GM08714 (cell line): ENCODE measurements around the gene EVPLL.
"Not testable (repeated sequence)": the region's sequence is repeated elsewhere in the genome, so short reads cannot be mapped to it uniquely, and the experiment has no call there.

Source experiments
- H3K4me3 ChIP-seq: fragments of 200-500 bp; sonication (Bioruptor generic); 2 replicates; pipeline ENCODE4 v1.5.1; 2014; ENCODE audit warnings: mild to moderate bottlenecking, low read length, inconsistent platforms
- ZNF274 ChIP-seq: IDR thresholded peaks from 2 replicates; pipeline ENCODE4 v1.6.1; 2012; ENCODE audit warnings: mild to moderate bottlenecking, low read depth, low read length

EVPLL gene

DNA sequence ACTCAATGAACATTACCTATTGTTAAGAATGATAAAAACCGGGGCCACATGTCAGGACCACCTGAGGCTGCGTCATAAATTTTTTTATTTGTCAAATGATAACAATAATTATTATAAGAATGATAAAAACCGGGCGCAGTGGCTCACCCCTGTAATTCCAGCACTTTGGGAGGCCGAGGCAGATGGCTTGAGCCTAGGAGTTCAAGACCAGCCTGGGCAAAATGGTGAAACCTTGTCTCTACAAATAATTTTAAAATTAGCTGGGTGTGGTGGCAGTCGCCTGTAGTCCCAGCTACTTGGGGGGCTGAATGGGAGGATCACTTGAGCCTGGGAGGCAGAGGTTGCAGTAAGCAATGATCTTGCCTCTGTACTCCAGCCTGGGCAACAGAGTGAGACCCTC lies 13.4 kb upstream of the EVPLL start:
- no peak for TF ChIP-seq ZNF274
- no peak overlapping the region for H3K4me3 ChIP-seq

DNA sequence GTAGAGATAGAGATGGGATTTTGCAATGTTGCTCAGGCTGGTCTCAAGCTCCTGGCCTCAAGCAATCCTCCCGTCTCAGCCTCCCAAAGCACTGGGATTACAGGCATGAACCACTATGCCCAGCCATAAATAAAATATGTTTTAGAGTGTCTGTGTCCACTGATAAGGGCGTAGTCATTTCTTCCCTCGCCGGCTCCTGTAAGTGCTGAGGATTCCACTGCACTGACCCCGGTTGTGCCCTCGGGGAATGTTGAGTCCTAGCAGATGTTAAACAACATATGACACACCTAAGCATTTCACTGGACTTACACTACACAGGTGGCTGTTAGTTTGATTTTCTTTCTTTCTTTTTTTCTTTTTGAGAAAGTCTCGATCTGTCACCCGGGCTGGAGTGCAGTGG lies 8.6 kb upstream of the EVPLL start:
- H3K4me3 ChIP-seq, result no peak overlapping the region
- TF ChIP-seq ZNF274, result no peak

DNA sequence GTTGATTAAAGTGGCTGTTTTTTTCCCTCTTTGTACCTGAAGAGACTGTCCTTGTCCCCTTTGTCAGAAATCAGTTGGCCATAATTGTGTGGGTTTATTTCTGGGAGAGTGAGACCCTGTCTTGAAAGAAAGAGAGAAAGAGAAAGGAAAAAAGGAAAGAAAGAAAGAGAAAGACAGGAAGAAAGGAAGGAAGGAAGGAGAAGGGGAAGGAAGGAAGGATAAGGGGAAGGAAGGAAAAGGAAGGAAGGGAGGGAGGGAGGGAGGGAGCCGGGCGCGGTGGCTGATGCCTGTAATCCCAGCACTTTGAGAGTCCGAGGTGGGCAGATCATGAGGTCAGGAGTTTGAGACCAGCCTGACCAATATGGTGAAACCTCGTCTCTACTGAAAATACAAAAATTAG lies 6.8 kb upstream of the EVPLL start:
- no peak overlapping the region for H3K4me3 ChIP-seq
- no peak for TF ChIP-seq ZNF274

DNA sequence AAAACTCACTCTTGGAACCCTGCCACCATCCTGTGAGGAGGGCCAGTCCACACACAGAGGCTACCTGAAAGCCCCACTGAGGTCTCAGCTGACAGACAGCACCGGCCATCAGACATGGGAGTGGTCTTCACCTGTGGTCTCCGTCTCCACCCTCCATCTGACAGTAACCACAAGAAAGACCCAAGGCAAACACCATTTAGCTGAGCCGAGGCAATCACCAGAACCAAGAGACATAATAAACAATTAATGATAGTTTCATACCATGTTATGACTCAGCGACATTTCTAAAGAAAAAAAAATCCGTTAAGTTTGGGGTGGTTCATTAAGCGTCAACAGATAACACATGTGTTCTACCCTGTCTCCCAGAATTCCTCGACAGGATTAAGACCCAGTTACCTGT lies 6.1 kb upstream of the EVPLL start:
- H3K4me3 ChIP-seq, result no peak overlapping the region
- no peak for TF ChIP-seq ZNF274

DNA sequence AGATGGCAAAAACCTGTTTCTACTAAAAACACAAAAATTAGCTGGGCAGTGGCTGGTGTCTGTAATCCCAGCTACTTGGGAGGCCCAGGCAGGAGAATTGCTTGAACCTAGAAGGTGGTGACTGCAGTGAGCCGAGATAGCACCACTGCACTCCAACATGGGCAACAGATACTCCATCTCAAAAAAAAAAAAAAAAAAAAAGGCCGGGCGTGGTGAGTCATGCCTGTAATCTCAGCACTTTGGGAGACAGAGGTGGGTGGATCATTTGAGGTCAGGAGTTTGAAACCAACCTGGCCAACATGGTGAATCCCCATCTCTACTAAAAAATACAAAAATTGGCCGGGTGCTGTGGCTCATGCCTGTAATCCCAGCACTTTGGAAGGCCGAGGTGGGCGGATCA lies 4.4 kb upstream of the EVPLL start:
- H3K4me3 ChIP-seq, result not testable (repeated sequence)

DNA sequence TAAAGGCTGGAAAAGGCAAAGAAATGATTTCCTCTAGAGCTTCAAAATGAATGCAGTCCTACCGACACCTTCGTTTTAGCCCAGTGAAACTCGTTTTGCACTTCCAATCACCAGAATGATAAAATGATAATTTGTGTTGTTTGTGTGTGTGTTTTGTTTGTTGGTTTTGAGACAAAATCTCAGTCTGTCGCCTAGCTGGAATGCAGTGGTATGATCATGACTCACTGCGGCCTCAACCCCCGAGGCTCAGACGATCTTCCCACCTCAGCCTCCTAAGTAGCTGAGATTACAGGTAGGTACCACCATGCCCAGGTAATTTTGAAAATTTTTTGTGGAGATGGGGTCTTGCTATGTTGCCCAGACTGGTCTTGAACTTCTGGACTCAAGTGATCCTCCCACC lies 3.4 kb upstream of the EVPLL start:
- TF ChIP-seq ZNF274, result no peak
- no peak overlapping the region for H3K4me3 ChIP-seq

DNA sequence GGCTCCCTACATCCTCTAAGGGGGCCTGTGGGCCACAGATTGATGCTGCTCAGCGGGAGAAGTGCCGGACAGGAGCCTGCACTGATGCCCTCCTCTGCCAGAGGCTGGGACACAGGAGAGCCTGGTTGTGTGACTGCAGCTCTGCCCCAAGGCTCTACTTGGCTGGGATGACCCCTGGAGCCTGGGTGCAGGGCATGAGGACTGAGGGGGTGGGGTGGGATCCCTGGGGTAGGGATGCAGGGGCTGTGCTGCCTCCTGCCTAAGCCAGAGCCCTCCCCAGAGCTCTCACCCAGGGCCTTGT lies 577 bp downstream of the EVPLL start:
- no peak overlapping the region for H3K4me3 ChIP-seq
- no peak for TF ChIP-seq ZNF274

DNA sequence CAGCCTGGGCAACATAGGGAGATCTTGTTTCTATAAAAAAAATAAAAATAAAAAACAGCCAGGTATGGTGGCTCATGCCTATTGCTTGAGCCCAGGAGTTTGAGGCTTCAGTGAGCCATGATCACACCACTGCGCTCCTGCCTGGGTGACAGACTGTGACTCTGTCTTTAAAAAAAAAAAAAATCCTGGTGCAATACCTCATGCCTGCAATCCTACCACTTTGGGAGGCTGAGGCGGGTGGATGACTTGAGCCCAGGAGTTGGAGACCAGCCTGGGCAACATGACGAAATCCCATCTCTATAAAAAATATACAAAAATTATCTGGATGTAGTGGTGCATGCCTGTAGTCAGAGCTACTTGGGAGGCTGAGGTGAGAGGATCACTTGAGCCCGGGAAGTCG lies 1.0 kb downstream of the EVPLL start:
- H3K4me3 ChIP-seq, result not testable (repeated sequence)

DNA sequence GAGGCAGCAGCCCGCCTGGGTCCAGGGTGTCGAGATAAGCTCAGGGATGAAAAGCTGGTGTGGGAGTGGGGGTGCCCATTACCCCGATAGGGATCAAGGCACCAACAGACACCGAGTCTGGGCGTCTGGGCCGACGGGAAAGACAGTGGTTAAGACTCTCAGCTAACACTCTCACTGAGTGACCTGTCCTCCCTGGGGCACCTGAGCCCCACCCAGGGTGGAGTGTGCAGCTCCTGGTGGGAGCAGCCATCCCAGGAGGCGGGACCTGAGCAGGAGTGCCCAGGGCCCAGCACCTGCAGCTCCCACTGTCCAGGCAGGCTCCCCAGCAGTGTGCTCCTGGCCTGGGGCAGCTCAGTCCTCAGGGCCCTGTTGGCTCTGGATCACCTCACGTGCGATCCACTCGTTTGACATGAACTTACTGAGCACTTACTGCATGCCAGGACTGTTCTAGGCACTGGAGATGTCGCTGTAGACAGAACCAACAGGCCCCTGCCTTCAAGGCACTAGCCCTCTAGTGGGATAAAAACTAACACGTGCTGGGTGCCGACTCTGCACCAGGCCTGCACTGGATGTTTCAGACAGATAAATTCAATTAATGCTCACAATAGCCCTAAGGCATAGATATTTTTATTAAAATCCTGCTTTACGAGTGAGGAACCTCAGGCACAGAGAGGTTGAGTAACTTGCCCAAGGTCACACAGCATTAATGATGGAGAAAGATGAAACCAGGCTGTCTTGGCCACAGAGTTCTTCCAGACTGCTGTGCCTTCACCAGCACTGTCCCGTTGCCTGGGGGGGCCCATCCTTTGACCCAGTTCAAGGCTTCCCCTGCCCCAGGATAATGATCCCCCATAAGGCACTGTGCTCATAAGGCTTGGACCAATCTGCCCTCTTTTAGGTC lies 1.9 kb downstream of the EVPLL start:
- no peak for TF ChIP-seq ZNF274
- H3K4me3 ChIP-seq, result no peak overlapping the region

DNA sequence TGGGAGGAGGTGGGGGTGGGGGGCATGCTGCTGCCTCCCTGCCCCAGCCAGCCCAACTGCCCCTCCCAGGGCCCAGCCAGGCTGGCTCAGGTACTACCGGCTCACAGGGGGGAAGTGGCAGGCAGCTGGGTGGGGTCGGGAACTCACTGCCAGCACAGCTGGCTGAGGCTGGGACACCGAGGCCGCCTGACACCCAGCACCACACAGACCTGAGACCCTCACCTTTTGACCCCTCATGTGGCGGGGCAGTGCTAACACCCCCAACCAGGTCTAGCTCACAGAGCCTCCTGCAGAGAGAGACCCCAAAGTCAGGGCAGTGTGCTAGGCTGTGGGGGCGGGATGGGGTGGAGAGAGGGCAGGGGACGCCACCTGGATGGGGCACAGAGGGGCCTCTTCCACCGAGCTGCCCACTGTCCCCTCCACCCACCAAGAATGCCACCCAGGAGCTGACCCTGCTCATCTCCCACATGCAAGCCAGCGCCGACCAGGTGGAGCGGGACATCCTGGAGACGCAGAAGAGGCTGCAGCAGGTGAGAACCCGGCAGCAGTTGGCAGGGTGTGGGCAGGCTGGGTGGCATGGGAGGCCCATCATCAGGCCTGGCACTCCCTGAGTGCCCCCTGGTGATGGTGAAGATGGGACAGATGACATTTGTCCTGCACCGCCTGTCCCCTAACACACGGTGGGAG lies 3.0 kb downstream of the EVPLL start:
- no peak overlapping the region for H3K4me3 ChIP-seq
- TF ChIP-seq ZNF274, result no peak

DNA sequence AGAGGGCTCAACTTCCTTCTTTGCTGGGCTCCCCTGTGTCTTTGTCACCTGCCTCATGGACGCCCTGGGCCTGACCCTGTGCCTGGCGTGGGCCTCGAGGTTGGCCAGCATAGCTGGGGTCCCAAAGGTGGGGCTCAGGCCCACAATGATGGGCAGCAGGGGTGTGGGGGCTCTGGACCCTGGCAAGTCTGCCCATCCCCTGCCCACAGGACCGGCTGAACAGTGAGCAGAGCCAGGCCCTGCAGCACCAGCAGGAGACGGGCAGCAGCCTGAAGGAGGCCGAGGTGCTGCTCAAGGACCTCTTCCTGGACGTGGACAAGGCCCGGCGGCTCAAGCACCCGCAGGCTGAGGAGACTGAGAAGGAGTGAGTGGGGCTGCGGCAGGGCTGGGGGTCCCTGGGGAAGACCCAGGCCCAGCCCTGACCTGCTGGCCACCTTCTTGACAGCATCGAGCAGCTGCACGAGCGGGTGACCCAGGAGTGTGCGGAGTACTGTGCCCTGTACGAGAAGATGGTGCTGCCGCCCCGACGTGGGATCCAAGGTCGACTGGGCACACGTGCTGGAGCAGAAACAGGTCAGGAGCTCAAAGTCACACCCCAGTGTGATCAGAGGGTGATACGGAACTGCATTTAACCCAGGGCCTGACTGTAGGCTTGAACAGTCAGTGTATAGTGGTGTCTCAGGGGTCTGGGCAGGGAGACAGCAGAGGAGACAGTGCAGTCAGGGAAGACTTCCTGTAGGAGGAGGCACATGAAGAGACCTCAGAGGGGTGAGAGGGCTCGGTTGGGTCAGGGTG lies 3.8 kb downstream of the EVPLL start:
- no peak for TF ChIP-seq ZNF274
- no peak overlapping the region for H3K4me3 ChIP-seq

DNA sequence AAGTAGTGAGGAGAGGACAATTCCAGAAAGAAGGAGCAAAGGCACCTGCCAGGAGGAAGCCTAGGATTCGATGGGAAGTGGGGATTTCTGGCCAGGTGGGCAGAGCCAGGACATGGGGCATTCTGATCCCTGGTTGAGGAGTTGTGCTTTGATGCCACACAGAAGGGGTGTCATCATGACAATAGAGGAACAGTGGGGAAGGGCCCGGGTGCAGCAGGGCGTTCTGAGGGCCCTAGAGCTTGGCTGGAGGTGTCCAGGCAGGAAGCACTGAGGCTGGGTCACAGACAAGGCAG lies 4.3 kb downstream of the EVPLL start:
- no peak overlapping the region for H3K4me3 ChIP-seq
- no peak for TF ChIP-seq ZNF274

DNA sequence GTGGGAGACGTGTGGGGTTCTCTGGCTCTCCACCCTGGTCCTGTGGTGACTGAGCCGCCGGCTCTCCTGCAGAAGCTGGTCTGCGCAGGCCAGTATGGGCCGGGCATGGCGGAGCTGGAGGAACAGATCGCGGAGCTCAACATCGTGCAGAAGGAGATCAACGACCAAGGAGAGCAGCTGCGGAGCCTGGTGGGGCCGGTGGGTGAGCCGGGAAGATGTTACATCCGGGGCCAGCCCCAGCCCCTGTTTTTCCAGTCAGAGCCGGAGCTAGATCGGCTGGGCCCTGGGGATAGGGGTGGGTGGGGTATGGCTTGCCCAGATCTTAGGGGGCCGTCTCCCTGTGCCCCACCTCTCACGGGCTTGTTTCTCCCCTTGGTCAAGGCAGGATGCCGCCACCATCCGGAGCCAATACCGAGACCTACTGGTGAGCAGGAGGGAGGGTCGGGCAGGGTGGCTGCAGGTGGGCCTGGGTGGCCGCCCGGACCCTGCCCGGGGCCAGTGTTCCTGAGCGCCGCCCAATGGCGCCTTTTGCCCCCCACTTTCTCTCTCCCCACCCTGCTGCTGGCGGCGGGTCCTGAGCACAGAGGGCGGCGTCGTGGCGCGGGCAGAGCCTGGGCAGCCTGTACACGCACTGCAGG lies 5.0 kb downstream of the EVPLL start:
- no peak for TF ChIP-seq ZNF274
- no peak overlapping the region for H3K4me3 ChIP-seq

DNA sequence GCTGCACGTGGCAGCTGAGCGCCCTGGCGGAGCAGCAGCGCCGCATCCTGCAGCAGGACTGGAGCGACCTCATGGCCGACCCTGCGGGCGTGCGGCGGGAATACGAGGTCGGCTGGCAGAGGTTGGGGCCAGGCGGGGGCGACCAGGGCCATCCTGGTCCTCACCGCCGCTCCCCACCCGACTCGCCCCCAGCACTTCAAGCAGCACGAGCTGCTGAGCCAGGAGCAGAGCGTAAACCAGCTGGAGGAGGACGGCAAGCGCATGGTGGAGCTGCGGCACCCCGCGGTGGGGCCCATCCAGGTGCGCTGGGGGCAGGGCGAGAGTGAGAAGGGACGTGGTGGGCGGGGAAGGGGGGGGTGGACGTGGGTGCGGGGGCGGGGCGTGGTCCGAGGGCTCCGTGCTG lies 5.5 kb downstream of the EVPLL start:
- not testable (repeated sequence) for H3K4me3 ChIP-seq

DNA sequence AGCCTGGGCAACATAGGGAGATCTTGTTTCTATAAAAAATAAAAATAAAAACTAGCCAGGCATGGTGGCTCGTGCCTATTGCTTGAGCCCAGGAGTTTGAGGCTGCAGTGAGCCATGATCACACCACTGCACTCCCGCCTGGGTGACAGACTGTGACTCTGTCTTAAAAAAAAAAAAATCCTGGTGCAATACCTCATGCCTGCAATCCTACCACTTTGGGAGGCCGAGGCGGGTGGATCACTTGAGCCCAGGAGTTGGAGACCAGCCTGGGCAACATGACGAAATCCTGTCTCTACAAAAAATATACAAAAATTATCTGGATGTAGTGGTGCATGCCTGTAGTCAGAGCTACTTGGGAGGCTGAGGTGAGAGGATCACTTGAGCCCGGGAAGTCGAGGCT lies 6.7 kb downstream of the EVPLL start:
- H3K4me3 ChIP-seq, result not testable (repeated sequence)

DNA sequence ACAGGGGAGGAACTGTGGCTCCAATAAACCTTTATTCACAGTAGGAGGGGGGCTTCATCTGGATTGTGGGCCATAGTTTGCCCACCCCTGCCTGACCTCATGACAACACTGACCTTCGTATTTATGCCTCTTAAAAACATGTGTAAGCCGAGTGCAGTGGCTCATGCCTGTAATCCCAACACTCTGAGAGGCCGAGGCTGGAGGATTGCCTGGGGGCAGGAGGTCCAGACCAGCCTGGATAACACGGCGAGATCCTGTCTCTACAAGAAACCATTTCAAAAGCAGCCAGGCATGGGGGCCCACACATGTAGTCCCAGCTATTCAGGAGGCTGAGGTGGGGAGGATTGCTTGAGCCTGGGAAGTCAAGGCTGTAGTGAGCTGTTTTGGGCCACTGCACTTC lies 10.0 kb downstream of the EVPLL start:
- not testable (repeated sequence) for H3K4me3 ChIP-seq

DNA sequence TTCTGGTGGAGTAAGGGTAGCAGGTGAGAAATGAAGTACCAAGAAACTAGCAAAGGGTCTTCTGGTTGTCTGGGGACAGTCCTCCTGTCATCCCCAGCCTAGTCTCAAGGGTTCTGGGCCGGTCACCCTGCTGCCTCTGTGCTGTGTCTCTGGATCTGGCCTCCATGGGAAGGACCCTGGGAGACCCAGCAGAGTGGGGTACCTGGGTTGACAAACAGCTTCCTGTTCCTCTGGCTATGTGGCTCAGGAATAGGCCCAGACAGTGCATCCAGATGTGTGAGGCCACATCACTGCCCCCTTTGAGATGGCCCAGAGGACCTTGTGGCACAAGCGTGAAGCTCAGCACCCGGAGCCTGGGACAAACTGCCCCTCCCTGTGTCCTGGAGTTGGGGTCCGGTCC lies 10.7 kb downstream of the EVPLL start:
- not testable (repeated sequence) for H3K4me3 ChIP-seq

DNA sequence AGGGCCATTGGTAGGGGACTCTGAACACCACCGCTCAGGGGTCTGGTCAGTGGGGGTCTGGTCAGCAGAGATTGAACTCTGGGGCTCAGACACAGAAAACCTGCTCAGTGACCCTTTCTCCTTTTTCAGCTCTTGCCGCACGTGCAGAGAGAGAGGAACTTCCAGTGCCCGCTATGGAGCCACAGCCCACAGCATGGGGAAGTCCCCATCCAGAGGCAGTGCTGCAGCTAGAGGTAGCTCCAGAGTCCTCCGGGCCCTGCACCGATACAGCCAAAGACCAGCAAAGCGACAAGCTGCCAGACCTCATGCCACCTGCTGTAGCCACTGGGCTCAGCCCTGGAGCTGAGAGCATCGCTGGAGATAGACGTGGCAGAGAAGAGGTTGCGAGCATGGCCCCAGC lies 11.2 kb downstream of the EVPLL start:
- not testable (repeated sequence) for H3K4me3 ChIP-seq

DNA sequence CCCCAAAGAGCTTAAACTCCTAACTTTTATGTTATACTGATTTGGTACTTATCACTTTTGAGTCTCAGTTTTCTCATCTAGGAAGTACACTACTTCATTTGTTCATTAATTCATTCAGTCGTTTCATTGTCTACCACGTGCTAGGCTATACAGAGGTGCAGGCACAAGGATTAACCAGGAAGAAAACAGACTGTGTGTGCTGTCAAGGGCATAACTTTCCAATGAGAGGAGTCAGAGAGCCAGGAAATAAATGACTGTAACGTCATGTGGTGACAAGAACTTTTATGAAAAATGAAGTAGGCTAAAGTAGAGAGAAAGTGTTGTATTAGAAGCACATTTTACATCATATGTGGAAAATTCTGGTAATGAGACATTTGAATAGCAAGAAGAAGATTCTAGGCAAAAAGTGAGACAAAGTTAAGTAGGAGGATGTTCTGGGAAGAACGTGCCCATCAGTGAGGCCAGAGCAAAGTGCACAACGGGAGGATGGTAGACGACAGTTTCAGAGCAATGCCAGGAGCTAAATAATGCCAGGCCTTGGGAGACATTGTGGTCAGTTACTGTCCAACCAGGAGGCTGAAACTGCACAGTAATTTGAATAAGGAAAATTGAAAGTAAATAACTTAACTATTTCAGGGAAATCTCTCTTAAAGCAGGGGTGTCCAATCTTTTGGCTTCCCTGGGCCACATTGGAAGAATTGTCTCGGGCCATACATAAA lies 24.5 kb downstream of the EVPLL start:
- H3K4me3 ChIP-seq, result not testable (repeated sequence)

DNA sequence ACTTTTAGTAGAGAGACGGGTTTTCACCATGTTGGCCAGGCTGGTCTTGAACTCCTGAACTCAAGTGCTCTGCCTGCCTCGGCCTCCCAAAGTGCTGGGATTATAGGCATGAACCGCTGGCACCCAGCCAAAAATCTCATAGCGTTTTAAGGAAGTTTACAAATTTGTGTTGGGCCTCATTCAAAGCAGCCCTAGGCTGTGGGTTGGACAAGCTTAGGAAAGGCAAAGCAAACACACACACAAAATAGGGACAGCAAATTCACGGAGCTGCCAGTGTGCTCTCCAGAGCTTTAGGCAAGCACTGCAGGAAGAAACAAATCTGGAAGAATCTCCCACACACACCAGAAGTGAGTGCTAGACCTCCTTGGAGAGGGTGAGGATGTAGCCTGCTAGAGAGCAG lies 25.6 kb downstream of the EVPLL start:
- peak overlapping the region; percentile 43; the same call in 1 of the 2 replicates for H3K4me3 ChIP-seq
